AG04450 (cell line): ENCODE results near the gene ARHGAP26. TPM values are rescaled to one million over a fixed set of nuclear protein-coding genes. Genes with fewer than 3 reads are reported as not detected.
A peak's percentile ranks its signal among the peaks of the same experiment; 100 is the strongest.

Experiments
- CTCF ChIA-PET: fragments of 300-600, 350-600 bp; formaldehyde crosslinking; extraction: SDS; loops from one replicate; lab custom pipeline; 2022; ENCODE audit warnings: antibody characterized with exemption, inconsistent platforms; lab: Charles Lee
- POLR2A ChIA-PET: fragments of 350-600 bp; formaldehyde crosslinking; extraction: SDS; loops from one replicate; lab custom pipeline; 2021; ENCODE audit warnings: antibody characterized with exemption, inconsistent platforms; lab: Yijun Ruan, JAX
- DNase-seq: peaks from one replicate; pipeline ENCODE4 v3.0.0-alpha.2; 2011; ENCODE audit warnings: low read depth, low spot score
- H3K27ac ChIP-seq: one replicate; pipeline ENCODE4 v1.5.1; 2012; ENCODE audit warnings: low read depth, low read length, control low read depth
- H3K27me3 ChIP-seq: one replicate; pipeline ENCODE4 v1.6.0; 2012; ENCODE audit warnings: low read length; ENCODE audit not compliant: control insufficient read depth, insufficient read depth
- H3K4me3 ChIP-seq: 2 replicates; pipeline ENCODE4 v1.5.1; 2011; ENCODE audit warnings: mild to moderate bottlenecking, low read depth, low read length, control low read depth
- H3K9me3 ChIP-seq: 2 replicates; pipeline ENCODE4 v1.5.1; 2012; ENCODE audit warnings: low read length; ENCODE audit not compliant: control insufficient read depth, insufficient read depth
- CTCF ChIP-seq: IDR thresholded peaks from 2 replicates; pipeline ENCODE4 v1.5.1; 2011; ENCODE audit warnings: low read depth, low read length, control low read depth, inconsistent platforms
- polyA plus RNA-seq: library from polyadenylated mRNA; depleted of rRNA; stranded (reverse); fragments of >200 nt; gene quantifications from 2 replicates; pipeline ENCODE4 v1.2.3, GENCODE V29; 2011

ARHGAP26 gene
- polyA plus RNA-seq, 1 experiment, result 0.56 TPM

GRCh38 chr5:143014017-143014651 is 244.0 kb downstream of the ARHGAP26 start:
- Histone ChIP-seq H3K4me3 (no peak overlapping the region), H3K9me3 (0 out of 2 replicates have a peak, but pooled peaks cover 3% of the 10 kb centered on the region), H3K27ac (no peak overlapping the region), H3K27me3 (no peaks in the 10 kb centered on the region)
- DNase-seq, result no peak
- ChIA-PET CTCF (interaction anchor here (0.9 kb wide), 1 partner anchor 11 kb away, joined by 4 read pairs; no protein-coding TSS in a partner anchor), POLR2A (no interaction called here)
- peak; percentile 9; the same call in 1 of the 2 replicates for TF ChIP-seq CTCF

GRCh38 chr5:143016777-143017516 is 246.8 kb downstream of the ARHGAP26 start:
- no peaks in the 10 kb centered on the region for H3K27me3 ChIP-seq
- no peak overlapping the region for H3K27ac ChIP-seq
- TF ChIP-seq CTCF, result peak; percentile 71
- 0 out of 2 replicates have a peak, but pooled peaks cover 3% of the 10 kb centered on the region for H3K9me3 ChIP-seq
- DNase-seq, result no peak
- ChIA-PET POLR2A (no interaction called here), CTCF (interaction anchor here (0.5 to 1.0 kb wide), 14 partner anchors 7 to 654 kb away, joined by 3 to 8 read pairs (median 3); no protein-coding TSS in a partner anchor)
- H3K4me3 ChIP-seq, result no peak overlapping the region

GRCh38 chr5:143017541-143017940 is 247.4 kb downstream of the ARHGAP26 start:
- TF ChIP-seq CTCF, result no peak
- H3K9me3 ChIP-seq, result 0 out of 2 replicates have a peak, but pooled peaks cover 3% of the 10 kb centered on the region
- no peaks in the 10 kb centered on the region for H3K27me3 ChIP-seq
- no peak for DNase-seq
- H3K27ac ChIP-seq, result no peak overlapping the region
- H3K4me3 ChIP-seq, result no peak overlapping the region
- POLR2A ChIA-PET, result no interaction called here
- CTCF ChIA-PET, result no interaction called here

GRCh38 chr5:143017992-143018391 is 247.8 kb downstream of the ARHGAP26 start:
- Histone ChIP-seq H3K4me3 (no peak overlapping the region), H3K27ac (no peak overlapping the region), H3K9me3 (0 out of 2 replicates have a peak, but pooled peaks cover 3% of the 10 kb centered on the region), H3K27me3 (no peaks in the 10 kb centered on the region)
- ChIA-PET CTCF (interaction anchor here (0.6 to 0.7 kb wide), 2 partner anchors 68 to 951 kb away, joined by 3 to 4 read pairs; no protein-coding TSS in a partner anchor), POLR2A (no interaction called here)
- no peak for DNase-seq
- no peak for TF ChIP-seq CTCF

- Histone ChIP-seq H3K4me3 (no peak overlapping the region), H3K27ac (no peak overlapping the region), H3K27me3 (no peaks in the 10 kb centered on the region), H3K9me3 (0 out of 2 replicates have a peak, but pooled peaks cover under 1% of the 10 kb centered on the region)
- TF ChIP-seq CTCF, result no peak
- POLR2A ChIA-PET, result no interaction called here
- DNase-seq, result no peak
- CTCF ChIA-PET, result no interaction called here
These were observed 249.0 kb downstream of the ARHGAP26 start for GRCh38 chr5:143019157-143019556.
